GM19351 (cell line): ENCODE results near the gene YPEL2.

Experiments
- ATAC-seq: cut with Tn5 transposase; IDR thresholded peaks from one replicate; pipeline ENCODE4 v1.9.1; 2021; ENCODE audit warnings: mild to moderate bottlenecking, moderate library complexity; ENCODE audit not compliant: unreplicated experiment

YPEL2 gene

DNA sequence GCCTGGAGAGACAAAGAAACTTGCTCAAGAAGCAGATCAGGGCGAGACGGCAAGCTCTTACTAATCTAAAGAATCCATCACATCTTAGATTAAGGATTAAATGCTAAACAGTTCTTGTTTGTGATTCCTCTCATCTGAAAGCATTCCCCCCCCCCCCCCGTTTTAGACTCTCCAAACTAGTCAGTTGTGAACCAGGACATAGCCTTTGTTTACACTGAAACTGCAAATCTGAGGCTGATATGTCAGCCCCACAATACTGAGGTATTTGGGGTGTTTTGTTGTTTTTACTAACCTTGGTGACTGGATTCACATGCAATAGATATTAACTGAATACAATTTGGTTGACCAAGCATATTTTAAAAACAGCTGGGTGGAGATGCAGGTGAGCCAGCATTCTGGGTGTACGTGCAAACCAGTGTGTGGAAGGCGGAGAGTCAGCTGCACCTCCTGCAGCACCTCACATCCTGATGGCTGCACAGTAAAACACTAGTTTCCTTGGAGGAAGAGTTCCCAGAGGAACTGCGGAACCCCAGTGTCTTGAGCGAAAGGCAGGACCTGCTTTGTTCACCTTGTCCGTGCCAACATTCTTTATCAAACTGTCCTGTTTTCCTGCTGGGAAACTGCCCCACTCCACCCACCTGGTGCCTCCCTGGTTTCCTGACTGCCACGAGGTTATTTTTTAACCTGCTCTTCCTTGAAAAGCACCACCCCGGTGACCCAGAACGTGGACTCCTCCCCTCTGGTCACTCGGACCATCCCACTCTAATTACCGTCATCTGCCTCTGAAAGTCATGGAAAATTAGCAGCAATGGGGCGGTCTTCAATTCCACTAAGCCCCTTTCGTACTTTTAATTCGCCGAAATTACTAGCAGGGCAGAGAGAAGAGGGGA is 1.2 kb upstream of the YPEL2 start:
- ATAC-seq = no peak

DNA sequence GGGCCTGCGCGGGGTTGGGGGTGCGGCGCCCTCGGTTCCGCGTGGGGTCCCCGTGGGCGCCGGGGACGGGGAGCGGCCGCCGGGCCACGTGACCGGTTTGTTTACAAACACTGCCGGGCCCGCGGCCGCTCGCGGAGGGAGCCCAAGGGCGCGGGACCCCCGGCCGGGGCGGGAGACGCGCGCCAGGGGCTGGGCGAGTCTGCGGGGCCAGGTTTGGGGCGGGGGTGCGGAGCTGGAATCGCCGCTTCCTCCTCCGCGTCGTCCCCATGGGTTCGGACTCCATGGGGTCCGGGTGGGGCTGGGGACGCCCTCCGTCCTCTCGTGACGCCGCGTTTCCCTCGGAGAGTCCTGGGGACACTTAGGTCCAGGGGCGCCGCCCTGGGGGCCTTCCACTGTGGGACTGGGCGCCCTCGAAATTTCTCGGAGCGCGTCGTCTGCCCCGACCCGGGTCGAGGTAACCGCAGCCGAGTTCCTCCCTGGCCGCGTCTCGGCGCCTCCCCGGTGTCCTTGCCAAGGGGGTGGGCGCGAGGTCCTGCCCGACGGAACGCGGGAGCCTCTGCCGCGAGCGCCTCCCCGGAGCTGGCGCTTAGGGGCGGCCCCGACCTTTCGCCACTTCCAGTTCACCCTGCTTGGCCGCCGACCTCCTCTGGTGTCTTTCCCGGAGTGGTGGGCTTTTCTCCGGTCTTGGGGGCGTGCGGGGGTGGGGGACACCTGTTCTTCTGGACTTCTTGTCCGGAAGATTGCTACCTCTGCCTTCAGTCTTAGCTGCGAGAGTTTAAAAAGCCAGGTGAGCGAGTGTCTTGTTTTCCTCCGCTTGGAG is 684 bp downstream of the YPEL2 start:
- no peak for ATAC-seq

DNA sequence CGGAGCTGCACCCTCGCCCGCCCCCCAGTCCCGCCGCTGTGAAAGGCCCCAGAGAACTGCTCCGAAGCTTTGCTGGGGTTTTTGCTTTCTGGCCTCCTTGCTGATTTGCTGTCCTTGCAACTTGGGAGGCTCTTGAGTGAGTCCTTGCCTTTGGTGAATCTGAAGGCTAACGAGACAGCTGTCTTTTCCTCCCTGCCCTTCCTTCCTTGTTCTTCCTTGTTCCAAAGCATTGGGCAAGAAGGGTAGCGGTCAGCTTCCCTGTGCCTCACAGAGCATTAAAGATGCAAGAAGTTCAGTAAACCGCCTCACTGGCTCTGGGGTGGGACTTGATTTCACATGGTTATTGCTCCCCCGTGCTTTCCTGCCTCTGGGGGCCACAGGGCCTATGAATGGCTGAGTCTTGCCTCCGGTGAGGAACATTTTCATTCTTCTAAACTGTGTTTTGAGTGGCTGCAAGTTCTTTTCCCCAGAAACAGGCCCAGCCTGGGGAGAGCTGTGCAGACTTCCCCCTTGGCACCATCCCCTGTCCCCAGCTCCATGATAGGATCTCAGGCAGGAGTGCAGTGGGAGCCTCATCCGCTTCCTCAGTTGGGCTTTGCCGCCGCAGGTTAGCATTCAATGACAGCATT is 1.4 kb downstream of the YPEL2 start:
- ATAC-seq = no peak

DNA sequence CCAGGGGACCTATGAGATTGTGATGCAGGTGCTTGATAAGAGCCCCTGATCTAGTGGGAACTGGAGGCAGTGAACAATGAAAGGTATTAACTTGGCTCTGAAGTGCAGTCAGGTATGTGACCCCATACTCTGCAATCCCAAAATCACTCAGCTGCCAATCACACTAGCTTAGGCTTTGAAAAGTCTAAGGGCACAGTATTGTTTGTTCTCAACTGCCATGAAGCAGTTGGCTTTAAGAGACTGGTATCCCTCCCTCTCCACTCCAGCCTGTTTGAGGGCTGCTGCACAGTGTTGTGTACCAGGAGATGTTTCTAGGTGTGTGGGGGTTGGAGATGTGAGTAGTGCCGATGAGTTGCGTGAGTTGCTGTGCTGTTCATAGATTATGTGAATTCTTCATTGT is 2.4 kb downstream of the YPEL2 start:
- ATAC-seq = no peak

DNA sequence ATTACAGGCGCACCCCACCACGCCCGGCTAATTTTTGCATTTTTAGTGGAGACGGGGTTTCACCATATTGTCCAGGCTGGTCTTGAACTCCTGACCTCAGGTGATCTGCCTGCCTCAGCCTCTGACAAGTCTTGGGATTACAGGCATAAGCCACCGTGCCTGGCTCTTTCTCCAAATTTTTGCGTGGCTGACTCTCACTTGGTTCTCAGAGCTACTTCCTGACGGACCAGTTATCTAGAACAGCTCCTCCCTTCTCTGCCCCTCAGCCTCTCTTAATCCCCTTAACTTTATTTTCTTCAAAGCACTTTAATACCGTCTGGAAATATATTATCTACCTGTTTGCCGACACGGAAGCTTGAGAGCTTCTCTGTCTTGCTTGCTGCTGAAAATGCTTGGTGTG is 4.2 kb downstream of the YPEL2 start:
- no peak for ATAC-seq

DNA sequence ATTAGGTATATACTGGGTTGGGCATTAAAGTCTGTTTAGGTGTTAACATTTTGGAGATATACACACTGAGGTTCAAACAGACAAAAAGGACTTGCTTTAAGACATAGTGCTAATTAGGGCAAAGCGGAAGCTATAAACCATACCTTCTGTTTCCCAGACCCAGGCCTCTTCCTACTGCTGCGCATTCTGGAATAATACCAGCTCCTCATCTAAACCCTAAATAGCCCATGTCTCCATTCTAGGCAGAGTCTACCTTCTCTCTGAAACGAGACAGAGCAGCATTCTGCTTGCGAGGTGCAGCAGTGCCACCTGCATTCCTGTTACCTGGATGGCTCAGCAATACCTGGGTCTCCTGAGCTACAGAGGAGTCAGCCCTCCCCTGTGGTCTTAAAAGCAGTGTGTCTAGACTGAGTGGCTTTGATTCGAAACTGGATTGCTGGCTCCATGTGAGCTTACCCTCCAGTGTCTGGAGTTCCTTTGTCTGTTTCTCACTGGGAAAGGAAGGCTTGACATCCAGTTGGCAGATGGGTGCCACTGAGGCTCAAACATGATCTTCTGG is 6.4 kb downstream of the YPEL2 start:
- ATAC-seq = no peak

DNA sequence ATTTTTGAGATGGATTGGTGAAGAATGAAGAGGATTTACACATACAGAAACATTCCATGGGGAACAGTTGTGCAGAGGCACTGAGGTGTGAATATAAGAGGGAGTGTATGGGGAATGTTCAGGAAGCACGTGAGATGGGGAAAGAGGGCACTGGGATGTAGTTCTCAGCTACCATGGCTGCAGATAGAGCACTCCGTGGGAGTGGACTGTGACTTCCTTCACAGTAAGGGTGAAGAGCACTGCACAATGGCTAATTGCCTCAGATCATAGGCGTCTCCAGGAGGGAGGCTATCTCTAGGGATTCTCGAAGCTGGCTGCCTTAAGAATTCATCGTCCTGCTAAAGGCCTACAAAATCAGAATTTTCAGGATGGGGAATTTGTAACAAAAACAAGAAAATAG is 7.0 kb downstream of the YPEL2 start:
- no peak for ATAC-seq

DNA sequence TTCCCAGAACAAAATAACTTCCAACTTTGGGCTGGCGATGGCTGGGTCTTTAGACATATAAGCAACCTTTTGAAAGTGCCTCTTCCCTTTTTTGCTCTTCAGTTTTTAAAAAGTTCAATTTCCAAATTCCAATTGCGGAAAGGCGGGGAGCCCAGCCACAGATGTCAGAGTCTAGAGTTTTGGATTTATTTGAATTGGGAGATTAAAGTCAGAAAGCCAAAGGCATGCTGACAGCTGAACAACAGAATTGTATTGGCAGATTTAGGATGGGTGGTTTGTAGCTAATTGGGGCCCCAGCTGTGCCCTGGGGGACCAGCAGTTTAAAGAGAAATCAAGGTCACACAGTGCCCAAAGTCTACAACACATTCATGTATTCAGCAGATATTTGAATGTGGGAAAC is 10.5 kb downstream of the YPEL2 start:
- no peak for ATAC-seq

DNA sequence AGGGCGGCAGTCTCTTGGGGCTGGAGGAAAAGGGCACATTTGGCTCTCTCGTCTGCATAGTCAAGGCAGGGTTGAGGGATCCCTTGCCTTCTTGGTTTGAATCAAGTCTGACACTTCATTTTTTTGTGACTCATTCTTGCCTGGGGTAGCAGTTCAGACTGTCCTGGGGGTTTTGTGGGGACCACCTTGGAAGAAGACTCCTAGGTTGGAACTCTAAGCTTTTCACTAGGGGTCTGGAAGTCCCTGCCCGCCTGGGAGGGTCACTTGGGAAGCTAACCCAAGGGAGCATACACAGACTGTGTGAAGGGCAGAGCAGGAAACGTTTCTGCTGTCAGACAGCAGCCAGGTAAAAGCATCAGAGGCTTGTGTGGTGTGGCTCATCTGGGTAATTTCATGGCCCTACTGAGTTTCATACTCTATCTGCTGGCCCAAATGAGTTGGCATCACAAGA is 11.3 kb downstream of the YPEL2 start:
- ATAC-seq = no peak

DNA sequence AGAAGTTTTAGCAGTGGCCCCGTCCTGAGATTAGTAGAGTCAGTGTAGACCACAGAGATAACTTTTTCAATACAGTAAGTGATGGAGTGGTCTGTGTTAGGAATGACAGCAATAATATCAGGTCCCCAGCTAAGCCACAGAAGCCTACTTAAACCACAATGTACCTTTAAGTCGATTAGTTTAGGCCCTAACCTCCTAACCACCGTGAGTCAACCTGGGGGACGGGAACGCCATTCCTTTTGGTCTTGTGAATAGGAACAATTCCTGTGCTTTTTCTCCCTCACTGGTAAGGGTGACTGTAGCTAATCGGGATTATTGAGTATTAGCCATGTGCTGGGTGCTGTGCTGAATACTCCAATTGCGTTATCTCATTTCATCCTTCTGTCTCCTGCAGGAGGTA is 14.0 kb downstream of the YPEL2 start:
- ATAC-seq = no peak

DNA sequence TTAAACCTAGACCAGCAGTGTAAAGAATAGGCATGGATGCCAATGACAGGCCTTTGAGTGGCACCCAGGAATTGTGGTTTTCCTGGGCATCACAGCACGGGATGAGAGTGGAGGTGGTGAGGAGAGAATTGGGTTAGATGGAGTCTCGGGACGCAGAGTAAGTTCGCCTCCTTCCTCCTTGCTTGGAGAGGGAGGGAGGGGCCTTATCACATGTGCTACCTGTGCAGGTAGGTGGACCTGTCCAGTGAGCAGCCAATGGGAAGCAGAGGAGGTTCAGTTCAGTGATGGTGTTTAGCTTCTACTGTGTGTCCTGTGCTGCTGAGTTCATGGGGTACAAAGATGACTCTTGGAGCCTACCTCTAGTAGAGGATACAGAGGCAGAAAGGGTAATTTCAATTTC is 14.9 kb downstream of the YPEL2 start:
- ATAC-seq = no peak

DNA sequence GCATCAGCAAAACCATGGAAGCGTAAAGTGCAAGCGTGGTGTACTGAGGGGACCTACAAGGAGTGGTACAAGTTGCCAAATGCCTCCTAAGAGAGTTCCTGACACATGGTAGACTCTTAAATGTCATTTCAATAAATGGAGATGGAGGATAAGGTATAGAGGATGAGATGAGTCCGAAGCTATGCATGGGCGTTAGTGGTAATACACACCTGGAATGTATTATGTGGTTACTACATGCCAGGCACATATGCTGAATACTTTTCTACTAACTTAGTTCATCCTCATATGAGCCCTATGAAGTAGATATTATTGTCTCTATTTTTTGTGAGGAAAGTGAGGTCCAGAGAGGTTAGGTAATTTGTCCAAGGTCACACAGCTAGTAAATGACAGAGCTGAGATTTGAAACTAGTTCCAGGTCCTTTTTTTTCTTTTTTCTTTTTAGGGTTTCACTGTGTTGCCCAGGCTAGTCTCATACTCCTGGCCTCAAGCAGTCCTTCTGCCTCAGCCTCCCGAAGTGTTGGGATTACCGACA is 15.5 kb downstream of the YPEL2 start:
- ATAC-seq = no peak

DNA sequence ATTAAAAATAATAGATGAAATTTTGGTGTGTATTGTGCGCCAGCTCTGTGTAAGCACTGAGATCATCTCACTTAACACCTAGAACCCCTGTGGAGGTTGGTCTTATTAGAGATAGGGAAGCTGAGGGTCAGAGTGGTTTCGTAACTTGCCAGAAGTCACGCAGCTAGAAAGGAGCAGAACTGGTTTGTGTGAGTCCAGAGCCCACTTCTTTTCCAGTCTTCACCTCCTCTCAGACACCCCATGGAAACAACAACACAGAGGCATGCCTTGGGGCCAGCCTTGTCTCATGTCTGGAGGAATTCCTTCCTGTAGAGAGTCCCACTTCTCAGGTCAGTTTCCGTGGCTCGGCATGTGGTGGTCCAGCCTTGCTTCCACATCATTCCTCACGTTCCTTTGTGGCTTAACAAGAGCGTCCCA is 16.5 kb downstream of the YPEL2 start:
- ATAC-seq = no peak

DNA sequence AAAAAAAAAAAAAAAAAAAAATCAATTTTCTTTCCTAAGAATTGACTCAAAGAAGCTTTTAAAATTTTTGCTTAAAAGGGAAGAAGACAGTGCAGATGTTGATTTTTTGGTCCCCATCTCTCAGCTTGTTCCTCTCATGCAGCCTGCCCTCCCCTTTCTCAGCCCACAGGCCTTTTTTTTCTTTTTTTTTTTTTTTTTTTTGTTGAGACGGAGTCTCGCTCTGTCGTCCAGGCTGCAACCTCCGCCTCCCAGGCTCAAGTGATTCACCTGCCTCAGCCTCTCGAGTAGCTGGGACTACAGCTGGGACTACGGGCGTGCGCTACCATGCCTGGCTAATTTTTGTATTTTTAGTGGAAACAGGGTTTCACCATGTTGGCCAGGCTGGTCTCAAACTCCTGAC is 17.7 kb downstream of the YPEL2 start:
- no peak for ATAC-seq

DNA sequence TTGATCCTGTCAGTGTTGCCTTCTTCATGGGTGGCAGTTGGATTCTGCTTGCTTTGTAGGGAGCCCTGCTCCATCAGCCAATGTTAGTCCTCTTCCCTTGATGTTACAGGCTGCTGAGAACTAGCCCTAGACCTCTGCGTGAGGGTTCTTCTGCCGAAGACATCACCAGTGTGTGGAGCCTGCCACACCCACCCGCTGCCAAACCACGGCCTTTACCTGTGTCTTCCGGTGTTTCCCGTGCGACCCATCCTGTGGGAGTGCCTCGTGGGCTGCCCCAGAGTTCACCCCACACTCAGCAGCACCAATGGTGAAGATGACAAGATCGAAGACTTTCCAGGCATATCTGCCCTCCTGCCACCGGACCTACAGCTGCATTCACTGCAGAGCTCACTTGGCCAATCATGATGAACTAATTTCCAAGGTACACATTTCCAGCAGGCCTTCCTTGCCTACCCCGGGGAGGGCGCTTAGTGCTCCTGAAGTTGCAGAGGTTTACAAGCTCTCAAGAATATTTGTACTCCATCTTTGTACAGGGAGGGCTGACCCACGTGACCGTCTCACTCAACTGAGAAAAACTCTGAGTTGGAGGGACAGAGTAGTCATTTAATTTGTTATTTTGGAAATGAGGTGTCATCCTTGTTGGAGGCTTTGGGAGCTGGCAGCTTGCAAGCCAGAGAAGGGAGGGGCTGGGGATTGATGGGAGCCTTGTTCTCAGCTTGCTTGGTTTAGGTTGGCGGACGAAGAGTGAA is 21.8 kb downstream of the YPEL2 start:
- no peak for ATAC-seq

DNA sequence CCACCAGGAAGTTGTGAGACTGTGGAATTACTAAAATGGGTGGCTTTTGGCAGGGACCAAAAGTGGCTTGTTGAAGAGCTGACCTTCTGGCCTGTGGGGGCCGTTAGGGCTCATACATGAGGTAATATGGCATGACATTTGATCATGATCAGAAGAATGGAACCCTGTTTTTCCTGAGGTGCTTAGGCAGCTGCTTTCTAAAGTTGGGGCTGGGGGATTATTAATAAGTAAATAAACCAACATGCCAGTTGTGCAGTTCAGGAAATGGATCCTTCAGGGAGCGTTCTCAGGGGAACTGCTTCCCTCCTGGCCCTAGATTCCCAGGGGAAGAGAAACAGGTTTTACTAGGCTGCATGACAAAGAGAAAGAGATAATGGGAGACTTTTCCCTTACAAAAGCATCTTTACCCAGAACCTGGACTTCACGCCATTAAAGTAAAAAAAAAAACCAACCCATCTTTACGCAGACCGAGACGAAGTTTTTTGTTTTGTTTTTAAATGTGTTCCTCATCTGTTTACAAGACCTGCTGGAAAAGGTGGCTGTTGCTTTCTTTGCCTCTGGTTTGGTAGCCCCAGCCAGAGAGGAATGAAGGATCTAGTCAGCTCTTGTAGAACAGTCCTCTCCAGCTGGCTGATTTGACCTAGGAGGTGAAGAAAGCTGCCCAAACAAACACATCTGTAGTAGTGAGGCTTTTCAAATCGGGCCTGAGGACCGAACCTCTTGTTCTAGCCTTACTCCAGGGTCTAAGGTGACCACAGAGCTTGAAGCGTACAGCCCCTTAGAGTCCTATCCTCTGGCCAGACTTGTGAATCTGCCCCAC is 22.7 kb downstream of the YPEL2 start:
- no peak for ATAC-seq

DNA sequence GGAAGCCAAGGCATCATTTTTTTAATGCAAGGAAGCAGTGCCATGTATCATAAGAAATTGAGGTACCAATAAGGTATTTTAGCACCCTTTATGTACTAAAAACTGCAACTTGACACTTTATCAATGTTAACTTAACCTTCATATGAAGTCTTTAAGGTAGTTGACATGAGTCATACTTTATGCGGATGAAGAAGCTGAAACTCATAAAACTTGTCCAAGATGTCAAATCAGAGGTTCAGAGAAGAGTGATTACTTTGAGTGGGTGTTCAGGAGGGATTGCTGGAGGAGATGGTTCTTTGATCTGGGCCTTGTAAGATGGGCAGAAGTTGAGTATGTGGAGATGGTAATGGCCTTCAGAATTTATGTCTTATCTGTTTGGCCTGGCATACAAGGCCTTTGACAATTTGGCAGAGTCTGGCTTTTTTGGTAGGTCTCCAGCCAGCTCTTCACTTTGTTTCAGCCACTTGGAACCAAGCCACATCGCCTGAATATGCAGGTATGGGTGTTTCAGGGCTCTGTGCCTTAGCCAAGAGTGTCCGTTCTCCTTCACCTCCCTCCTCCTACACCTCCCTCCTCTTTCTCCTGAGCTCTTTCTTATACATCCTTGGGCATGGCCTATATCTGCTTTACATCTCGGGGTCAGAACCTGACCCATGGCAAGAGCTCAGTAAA is 23.7 kb downstream of the YPEL2 start:
- ATAC-seq = no peak

DNA sequence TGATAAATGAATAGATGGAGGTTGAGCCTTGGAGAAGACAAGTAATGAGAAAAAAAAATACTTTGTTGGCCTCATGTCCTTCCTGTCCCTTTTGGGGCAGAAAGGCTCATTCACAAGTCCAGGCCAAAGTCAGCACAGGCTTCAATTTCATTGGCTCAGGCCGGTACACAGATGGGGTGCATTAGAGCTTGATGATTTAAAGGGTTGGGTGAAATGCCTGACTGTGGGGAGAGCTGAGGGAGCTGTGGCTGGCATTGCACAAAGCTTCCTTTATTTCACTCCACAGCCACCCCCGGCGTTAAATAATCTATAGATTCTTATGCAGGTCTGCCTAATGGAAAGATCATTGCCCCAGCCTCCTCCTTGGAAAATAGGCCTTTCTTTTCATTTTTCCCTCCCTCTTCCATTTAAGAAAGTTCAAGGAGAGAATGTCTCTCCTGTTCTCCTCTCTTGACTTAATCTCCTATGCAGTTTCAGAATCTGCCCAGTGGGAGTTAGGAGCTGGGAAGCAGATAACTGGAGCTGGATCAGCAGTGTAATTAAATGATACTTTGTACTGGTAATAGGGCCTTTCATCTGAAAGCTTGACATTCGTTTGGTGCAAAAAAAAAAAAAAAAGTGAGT is 24.4 kb downstream of the YPEL2 start:
- ATAC-seq = no peak
